Measurements from ENCODE around the gene FAM193B. TPM values are rescaled to one million over a fixed set of nuclear protein-coding genes. Genes with fewer than 3 reads are reported as not detected.
A peak's percentile ranks its signal among the peaks of the same experiment; 100 is the strongest.

FAM193B gene
- total and polyA plus RNA-seq, 9 of the 15 experiments (the other 6 are each of a cell fraction or from before 2014, with no cell fraction given) = 4.4 to 76.4 (median 37.3) TPM

DNA sequence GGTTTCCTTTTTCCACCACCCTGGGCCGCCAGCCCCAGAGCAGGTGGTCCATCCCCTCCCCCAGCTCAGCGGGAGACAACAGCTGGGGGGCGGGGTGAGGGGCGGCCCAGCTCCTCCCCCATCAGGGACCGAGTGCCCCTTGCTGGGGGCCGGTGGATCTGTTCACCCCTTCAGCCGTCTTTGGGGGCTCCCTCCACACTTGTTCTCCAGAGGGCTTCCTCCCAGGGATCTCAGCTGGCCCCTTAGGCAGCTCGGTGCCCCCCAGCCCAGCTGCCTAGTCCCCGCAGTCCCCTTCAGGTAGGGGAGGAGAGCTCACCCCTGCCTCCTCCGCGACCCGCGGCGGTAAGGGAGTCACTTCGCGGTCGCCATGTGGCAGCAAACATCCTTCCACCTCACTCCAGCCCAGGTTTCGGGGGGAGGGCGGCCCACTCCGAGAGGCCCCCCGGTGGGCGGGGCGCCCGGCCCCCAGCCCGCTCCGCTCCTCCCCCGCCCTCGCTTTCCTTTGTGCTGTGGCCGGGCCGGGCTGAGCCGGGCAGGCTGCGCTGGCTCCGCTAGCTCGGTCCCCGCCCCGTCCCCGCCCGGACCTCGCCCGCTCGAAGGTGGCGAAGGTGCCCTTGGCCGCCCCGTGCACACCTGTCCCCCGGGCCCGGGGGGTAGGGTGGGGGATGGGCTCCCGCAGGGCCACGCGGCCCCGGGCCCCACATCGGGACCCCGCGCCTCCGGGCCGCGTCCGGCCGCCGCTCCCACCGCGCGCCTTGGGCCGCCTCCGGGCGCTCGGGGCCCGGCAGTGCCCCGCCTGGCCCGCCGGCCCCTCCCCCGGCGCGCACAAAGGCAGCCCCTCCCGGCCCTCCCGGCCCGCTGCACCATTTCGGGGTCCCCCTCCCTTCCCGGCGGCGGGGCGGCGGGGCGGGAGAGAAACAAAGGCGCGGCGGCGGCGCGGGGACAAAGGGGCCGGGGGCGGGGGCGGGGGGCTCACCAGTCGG is 81.6 kb downstream of the FAM193B start:
- DNase-seq (ENCODE audit: extremely low read depth in 1 of 4, low spot score in 3 of 4) (peak; percentile 60 to 88 (median 82)), ATAC-seq (peak; percentile 61), FAIRE-seq (no peak)
- H3K36me3 ChIP-seq (ENCODE audit: control insufficient read depth, insufficient read depth, low read length) = peaks cover 29% of the 10 kb centered on the region; the same call in 1 of the 3 replicates
- in situ Hi-C loops (cut with MboI) (no loop called here), intact Hi-C loops (cut with micrococcal nuclease) (no loop called here)
- H3K4me1 ChIP-seq (replicated peaks in 1 of 2; ENCODE audit: control insufficient read depth in 2 of 2, insufficient read depth in 2 of 2, low read length in 2 of 2) = peaks cover 21 to 67% of the 10 kb centered on the region in 2 experiments
- TSS peak; percentile 39 for BruUV-seq (replicated peaks)
- H3K9me1 ChIP-seq (ENCODE audit: control insufficient read depth, insufficient read depth, low read length) = no peaks in the 10 kb centered on the region
- H3K79me2 ChIP-seq (ENCODE audit: control insufficient read depth, insufficient read depth, low read length) = peaks cover 36% of the 10 kb centered on the region
- H3K9ac ChIP-seq (ENCODE audit: insufficient read depth in 1 of 2, low read depth in 2 of 2, low read length in 2 of 2) = peak overlapping the region; percentile 77 to 97
- H2AFZ ChIP-seq (ENCODE audit: low read depth, low read length) = peak overlapping the region; percentile 68
- CTCF ChIA-PET (ENCODE audit: low intra/inter-chr PET ratio) = interaction anchor here (0.6 kb wide), 2 partner anchors 19 kb away, joined by 3 read pairs; no protein-coding TSS in a partner anchor
- H3K4me3 ChIP-seq = peak overlapping the region; percentile 65
- H3K27ac ChIP-seq (ENCODE audit: extremely low read depth, low read depth, low read length) = peak overlapping the region; percentile 79
- H3K9me3 ChIP-seq (replicated peaks; ENCODE audit: control insufficient read depth, insufficient read depth, low read depth, low read length) = no peaks in the 10 kb centered on the region
- H3K27me3 ChIP-seq (ENCODE audit: control insufficient read depth in 2 of 2, insufficient read depth in 2 of 2, low read length in 2 of 2) = no peaks in the 10 kb centered on the region
- 0% methylated on average over 23 of the region's 93 CpGs for WGBS (ENCODE audit: insufficient coverage, low coverage, missing lambda C conversion rate)
- H3K4me2 ChIP-seq (ENCODE audit: insufficient read depth, low read length) = peak overlapping the region; percentile 82
- POLR2A ChIA-PET = interaction anchor here (0.7 to 1.7 kb wide), 5 partner anchors 17 to 23 kb away, joined by 3 to 10 read pairs (median 4); no protein-coding TSS in a partner anchor
- no peaks in the 10 kb centered on the region; the same call in 1 of the 2 replicates for H4K20me1 ChIP-seq (replicated peaks; ENCODE audit: control insufficient read depth, insufficient read depth, low read length)
- TF ChIP-seq NRF1 (conservative IDR thresholded peaks at IDR 0.05 in 1 of 2, IDR thresholded peaks at IDR 0.05 in 1 of 2) (peak in 1 of 2 experiments; percentile 15; a peak in 1 of 4 replicates), YY1 (IDR thresholded peaks at IDR 0.05; ENCODE audit: borderline replicate concordance in 1 of 3, control insufficient read depth in 1 of 3, extremely low read depth in 1 of 3, insufficient read depth in 3 of 3, insufficient read length in 1 of 3, insufficient replicate concordance in 2 of 3, low read depth in 1 of 3, low read length in 2 of 3) (peak in 1 of 3 experiments; percentile 33), EWSR1 (IDR thresholded peaks at IDR 0.05; ENCODE audit: borderline replicate concordance, low read depth, partially characterized antibody) (no peak), TCFL5 (CRISPR knock-in tag; conservative IDR thresholded peaks at IDR 0.05) (no peak), GTF2F1 (IDR thresholded peaks at IDR 0.05; ENCODE audit: low read depth, low read length) (no peak), ZNF24 (IDR thresholded peaks at IDR 0.05) (no peak), GATAD2A (IDR thresholded peaks at IDR 0.05) (0 out of 2 replicates have a peak, but pooled peaks have one; percentile 41), MAZ (CRISPR knock-in tag; conservative IDR thresholded peaks at IDR 0.05 in 1 of 2, IDR thresholded peaks at IDR 0.05 in 1 of 2) (peak; percentile 45 to 78), RAD51 (IDR thresholded peaks at IDR 0.05; ENCODE audit: borderline replicate concordance, low read depth) (no peak), ZNF143 (CRISPR knock-in tag; IDR thresholded peaks at IDR 0.05) (no peak), GATAD2B (IDR thresholded peaks at IDR 0.05; ENCODE audit: borderline replicate concordance) (0 out of 2 replicates have a peak, but pooled peaks have one; percentile 49), RB1 (IDR thresholded peaks at IDR 0.05; ENCODE audit: low read depth) (0 out of 2 replicates have a peak, but pooled peaks have one; percentile 13), ZFX (CRISPR knock-in tag; IDR thresholded peaks at IDR 0.05) (peak; percentile 49; the same call in 1 of the 2 replicates)
- TF ChIP-seq, protein P1, sequence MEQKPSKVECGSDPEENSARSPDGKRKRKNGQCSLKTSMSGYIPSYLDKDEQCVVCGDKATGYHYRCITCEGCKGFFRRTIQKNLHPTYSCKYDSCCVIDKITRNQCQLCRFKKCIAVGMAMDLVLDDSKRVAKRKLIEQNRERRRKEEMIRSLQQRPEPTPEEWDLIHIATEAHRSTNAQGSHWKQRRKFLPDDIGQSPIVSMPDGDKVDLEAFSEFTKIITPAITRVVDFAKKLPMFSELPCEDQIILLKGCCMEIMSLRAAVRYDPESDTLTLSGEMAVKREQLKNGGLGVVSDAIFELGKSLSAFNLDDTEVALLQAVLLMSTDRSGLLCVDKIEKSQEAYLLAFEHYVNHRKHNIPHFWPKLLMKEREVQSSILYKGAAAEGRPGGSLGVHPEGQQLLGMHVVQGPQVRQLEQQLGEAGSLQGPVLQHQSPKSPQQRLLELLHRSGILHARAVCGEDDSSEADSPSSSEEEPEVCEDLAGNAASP (IDR thresholded peaks at IDR 0.05) = no peak
- TF ChIP-seq, protein P2, sequence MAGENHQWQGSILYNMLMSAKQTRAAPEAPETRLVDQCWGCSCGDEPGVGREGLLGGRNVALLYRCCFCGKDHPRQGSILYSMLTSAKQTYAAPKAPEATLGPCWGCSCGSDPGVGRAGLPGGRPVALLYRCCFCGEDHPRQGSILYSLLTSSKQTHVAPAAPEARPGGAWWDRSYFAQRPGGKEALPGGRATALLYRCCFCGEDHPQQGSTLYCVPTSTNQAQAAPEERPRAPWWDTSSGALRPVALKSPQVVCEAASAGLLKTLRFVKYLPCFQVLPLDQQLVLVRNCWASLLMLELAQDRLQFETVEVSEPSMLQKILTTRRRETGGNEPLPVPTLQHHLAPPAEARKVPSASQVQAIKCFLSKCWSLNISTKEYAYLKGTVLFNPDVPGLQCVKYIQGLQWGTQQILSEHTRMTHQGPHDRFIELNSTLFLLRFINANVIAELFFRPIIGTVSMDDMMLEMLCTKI (IDR thresholded peaks at IDR 0.05; ENCODE audit: partially characterized antibody) = no peak

Data from K562 (cell line).